DMS153 (cell line): ENCODE results near the gene NWD2.
"Not testable (repeated sequence)": the region's sequence is repeated elsewhere in the genome, so short reads cannot be mapped to it uniquely, and the experiment has no call there.

Experiments
- DNase-seq: peaks from one replicate; lab custom pipeline; 2025; lab: John Stamatoyannopoulos, UW

Gene NWD2

GRCh38 chr4:37470245-37470644 is 225.7 kb downstream of the NWD2 start:
- DNase-seq, result no peak

DNA sequence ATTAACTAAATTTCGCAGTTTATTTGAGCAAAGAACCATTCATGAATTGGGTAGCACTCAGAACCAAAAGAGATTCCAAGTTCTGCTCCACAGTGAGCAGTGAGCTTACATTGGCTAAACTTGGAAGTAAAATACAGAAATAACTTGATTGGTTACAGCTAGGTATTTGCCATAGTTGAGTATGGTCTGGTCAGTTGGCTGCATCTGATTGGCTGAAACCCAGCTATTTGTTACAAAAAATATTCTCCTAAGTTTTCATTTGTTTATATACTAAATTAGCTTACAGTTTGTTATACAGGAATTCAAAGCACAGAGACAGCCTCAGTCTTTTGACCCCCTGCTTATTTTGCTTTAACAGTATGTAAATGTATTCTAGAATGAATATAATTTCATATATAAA is 226.6 kb downstream of the NWD2 start:
- DNase-seq, result no peak

- no peak for DNase-seq
Measured at GRCh38 chr4:37471971-37472370, 227.4 kb downstream of the NWD2 start.

GRCh38 chr4:37473807-37474206 is 229.3 kb downstream of the NWD2 start:
- no peak for DNase-seq

DNA sequence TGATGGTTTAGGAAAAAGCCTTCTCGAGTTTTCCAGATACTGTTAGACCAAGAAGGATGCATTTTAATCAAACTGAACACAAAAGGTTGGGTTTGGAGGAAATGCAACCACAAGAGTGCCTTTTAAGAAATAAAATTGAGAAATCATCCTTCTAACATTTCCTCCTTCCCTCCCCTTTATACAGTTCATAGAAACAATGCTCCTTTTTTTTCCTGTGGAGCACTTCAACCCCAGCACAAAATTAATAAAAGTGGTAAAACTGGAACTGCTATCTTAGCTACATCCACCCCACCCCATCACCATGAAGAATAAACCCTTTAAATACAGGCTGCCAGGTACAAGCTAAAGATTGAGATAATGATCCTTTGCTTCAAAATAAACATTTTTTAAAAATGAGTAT is 230.5 kb downstream of the NWD2 start:
- no peak for DNase-seq

- DNase-seq, result no peak
Measured at GRCh38 chr4:37475776-37476175, 231.2 kb downstream of the NWD2 start.

- no peak for DNase-seq
Measured at GRCh38 chr4:37476256-37476655, 231.7 kb downstream of the NWD2 start.

DNA sequence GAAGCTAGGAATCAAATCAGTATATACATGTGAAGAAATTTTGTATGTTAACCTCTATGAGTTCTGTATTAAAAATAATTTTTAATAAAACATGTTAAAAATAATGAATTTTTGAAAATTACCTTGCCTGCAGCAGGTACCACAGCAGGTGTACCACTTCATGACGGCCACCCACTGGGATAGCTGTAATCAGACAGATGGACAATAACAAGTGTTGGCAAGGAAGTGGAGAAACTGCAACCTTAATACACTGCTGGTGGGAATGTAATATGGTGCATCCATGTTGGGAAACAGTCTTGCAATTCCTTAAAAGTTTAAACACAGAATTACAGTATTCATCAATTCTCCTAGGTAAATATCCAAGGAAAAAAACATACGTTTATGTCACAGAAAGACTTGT is 232.1 kb downstream of the NWD2 start:
- no peak for DNase-seq

GRCh38 chr4:37477126-37477525 is 232.6 kb downstream of the NWD2 start:
- no peak for DNase-seq

DNA sequence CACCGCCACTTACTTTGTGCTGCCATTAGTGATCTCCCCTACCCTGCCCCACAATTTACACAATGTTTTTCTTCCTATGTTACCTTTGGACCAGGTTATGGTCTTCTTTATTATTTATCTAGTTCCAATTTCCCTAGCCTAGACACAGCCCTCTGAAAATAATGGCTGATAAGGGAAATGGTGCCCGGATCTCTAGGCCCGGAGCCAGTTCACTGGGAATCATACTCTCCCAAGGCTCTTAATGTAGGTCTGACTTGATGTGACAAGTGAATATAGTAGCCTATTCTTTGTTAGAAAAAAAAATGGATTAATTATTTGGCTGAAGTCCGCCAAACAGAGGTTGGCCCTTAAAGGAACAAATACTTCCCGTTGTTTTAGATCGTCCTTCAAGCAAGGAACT is 233.6 kb downstream of the NWD2 start:
- no peak for DNase-seq

GRCh38 chr4:37480509-37480908 is 236.0 kb downstream of the NWD2 start:
- DNase-seq, result no peak

GRCh38 chr4:37481547-37482122 is 237.1 kb downstream of the NWD2 start:
- DNase-seq, result no peak

DNA sequence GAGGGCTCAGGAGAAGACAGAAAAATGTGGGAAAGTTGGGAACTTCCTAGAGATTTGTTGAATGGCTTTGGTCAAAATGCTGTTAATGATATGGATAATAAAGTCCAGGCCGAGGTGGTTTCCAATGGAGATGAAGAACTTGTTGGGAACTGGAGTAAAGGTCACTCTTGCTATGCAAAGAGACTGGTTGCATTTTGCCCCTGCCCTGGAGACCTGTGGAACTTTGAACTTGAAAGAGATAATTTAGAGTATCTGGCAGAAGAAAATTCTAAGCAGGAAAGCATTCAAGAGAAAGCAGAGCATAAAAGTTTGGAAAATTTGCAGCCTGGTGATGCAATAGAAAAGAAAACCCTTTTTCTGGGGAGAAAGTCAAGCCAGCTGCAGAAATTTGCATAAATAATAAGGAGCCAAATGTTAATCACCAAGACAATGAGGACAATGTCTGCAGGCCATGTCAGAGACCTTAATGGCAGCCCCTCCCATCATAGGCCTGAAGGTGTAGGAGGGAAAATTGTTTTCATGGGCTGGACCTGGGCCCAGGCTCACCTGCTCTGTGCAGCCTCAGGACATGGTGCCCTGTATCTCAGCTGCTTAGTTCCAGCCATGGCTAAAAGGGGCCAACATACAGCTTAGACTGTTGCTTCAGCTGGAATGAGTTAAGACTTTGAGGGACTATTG is 237.8 kb downstream of the NWD2 start:
- no peak for DNase-seq

GRCh38 chr4:37483610-37484009 is 239.1 kb downstream of the NWD2 start:
- no peak for DNase-seq

DNA sequence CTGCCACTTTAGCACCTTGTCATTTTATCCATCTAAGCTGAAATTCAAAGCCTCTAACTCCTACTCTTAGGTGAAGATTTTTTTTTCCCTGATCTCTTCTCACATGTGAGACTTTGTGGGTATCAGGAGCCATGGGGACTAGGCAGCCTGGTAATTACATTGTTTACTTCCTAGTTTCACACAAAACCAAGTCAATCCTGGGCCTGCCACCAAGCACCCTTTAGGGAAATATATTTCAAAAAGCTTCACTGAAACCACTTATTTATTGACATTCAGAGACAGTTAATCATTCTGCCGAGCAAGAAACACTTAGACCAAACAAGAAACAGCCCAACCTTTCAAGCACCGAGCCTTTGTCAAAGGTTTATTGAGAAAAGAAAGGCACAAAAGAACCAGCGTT is 241.6 kb downstream of the NWD2 start:
- DNase-seq, result no peak

DNA sequence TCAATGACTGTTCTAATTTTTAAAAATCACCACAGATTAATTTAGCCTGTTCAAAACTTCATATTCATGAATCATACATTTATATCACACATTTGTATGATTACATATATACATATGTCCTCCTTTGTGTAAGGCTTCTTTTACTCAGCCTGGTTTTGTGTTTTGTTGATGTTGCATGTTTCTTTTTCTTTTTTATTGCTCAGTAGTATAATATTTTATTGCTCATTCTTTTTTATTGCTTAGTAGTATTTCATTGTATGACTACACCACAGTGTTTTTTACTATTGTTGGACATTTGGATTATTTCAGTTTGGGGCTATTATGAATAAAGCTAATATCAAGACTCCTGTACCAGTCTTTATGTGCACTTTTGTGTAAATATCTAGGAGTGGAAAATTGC is 243.1 kb downstream of the NWD2 start:
- no peak for DNase-seq

DNA sequence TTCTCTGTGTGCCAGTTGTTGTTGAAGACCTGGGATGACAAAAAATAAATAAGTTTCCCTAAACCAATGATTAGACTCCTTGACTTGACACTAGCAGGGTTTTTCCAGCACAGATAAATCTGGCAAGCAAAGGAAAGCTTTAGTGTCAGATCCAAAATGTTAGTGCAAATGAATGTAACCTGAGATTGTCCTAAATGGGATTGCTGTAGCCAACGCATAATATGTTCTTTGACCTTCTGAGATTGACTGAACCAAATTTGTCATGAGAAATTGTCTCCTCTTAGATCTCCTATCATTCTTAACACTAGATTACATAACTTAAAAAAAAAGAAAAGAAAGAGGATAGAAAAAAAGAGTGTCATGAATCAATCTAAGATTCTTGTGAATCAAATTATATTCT is 245.2 kb downstream of the NWD2 start:
- DNase-seq, result no peak

DNA sequence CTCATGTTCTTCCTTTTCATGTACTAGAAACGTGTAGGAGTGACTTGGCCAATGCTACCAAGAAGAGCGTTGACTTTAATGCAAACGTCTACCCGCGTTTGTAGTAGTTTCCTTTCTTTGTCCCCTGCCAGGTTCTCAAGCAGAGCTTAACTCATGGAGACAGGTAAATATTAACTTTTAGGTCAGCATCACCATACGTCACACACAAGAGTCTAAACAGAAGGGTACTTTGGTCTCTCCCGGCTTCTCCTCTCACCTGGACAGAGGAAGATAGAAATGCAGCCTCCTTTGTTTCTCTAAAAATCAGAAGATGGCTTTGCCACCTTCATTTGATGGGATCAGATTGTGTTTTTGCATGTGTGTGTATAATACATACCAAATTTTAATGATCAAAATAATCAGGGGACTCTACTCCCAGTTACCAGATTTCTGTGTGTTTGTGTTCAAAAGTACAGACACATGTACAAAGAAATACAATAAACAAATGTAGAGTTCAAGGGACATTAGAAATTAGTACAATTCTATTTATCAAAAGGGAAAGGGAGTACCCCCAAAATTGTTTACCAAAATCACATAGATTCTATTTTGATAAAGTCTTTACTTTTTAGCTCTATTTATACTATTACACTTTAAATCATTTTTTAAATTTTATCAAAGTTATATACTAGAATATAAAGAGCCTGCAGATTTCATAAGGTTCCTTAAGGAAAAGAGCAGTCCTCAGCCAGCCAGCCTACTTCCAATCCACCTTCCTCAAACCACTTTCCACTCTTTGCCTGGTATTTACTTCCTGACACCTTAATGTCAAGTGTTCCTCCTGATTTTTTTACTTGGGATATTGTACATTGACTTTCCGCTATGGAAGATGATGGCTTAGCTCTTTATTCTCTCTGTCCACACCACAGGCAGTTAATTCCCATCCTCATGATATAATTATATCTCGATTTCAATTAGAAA is 246.1 kb downstream of the NWD2 start:
- DNase-seq, result no peak

DNA sequence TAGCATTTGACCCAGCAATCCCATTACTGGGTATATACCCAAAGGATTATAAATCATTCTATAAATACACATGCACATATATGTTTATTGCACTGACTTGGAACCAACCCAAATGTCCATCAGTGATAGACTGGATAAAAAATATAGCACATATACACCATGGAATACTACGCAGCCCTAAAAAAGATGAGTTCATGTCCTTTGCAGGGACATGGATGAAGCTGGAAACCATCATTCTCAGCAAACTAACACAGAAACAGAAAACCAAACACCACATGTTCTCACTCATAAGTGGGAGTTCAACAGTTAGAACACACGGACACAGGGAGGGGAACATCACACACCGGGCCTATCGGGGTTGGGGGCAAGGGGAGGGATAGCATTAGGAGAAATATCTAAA is 250.8 kb downstream of the NWD2 start:
- DNase-seq, result not testable (repeated sequence)
